ENCODE measurements around the gene LRRK1.

The LRRK1 gene

DNA sequence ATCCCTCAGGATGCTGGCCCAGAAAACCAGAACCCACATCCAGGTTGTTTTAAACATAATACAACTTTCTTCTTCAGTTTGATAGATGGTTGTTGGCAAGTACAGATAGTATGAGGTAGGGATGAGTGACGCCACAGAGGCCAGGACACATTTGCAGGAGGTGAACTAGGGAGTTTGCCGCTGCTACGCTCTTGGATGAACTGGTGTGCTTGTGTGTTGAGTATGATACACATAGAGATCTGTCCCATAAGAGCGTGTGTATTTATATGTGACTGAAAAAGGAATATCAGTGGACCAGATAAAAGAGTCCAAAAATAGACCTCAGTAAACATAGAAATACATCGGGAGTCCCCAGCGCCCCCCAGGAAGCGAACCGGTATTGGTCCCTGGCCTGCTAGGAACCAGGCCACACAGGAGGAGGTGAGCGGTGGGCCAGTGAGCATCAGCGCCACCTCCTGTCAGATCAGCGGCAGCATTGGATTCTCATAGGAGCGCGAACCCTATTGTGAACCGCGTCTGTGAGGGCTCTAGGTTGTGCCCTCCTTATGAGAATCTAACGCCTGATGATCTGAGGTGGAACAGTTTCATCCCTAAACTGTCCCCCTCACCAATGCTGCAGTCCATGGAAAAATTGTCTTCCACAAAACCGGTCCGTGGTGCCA is 98.1 kb downstream of the LRRK1 start:
- no peak for DNase-seq (ENCODE audit: low spot score)
- TF ChIP-seq, protein P1, sequence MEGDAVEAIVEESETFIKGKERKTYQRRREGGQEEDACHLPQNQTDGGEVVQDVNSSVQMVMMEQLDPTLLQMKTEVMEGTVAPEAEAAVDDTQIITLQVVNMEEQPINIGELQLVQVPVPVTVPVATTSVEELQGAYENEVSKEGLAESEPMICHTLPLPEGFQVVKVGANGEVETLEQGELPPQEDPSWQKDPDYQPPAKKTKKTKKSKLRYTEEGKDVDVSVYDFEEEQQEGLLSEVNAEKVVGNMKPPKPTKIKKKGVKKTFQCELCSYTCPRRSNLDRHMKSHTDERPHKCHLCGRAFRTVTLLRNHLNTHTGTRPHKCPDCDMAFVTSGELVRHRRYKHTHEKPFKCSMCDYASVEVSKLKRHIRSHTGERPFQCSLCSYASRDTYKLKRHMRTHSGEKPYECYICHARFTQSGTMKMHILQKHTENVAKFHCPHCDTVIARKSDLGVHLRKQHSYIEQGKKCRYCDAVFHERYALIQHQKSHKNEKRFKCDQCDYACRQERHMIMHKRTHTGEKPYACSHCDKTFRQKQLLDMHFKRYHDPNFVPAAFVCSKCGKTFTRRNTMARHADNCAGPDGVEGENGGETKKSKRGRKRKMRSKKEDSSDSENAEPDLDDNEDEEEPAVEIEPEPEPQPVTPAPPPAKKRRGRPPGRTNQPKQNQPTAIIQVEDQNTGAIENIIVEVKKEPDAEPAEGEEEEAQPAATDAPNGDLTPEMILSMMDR (IDR thresholded peaks at IDR 0.05; ENCODE audit: extremely low read depth, insufficient read depth, missing control alignments), result peak; percentile 27
- in situ Hi-C loops (cut with MboI; ENCODE audit: low pct_unique_long_range_greater_than_20kb, low sequenced_read_pairs, unreplicated experiment), result no loop called here

DNA sequence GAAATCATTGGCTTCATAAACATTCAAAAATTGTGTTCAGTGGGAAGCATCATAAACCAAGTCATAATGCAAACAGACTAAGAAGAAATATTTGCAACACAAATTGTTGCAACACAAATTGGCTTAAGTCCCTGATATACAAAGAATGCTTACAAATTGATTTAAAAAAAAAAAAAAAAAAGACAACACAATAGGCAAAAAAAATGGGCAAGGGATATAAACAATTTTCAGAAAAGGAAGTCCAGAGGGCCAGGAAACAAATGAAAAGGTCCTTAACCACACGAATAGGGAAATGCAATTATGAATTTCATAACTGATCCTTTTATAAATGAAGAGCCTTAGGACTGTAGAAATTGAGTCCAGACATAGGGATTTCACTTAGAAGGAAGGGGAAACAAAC is 98.9 kb downstream of the LRRK1 start:
- in situ Hi-C loops (cut with MboI; ENCODE audit: low pct_unique_long_range_greater_than_20kb, low sequenced_read_pairs, unreplicated experiment), result no loop called here
- TF ChIP-seq, protein P1 (IDR thresholded peaks at IDR 0.05; ENCODE audit: extremely low read depth, insufficient read depth, missing control alignments), result no peak
- DNase-seq (ENCODE audit: low spot score), result no peak

DNA sequence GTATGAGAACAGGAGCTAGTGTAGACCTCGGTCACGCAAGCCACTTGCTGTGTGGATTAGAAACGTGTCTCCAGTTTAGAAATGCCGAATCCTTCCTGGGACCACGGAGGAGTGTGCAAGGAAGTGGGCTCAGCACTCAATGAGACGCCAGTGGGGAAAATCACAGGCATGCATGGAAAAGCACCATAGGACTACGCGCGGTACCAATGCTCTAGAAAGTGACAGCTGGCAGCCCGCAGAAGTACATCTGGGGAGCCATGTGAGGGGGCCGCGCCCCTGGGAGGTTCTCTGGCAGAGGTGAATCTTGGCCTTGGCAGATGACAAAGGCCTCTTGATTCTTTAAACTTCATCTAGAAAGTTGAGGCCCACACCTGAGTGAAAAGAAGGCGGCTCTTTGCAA is 99.3 kb downstream of the LRRK1 start:
- in situ Hi-C loops (cut with MboI; ENCODE audit: low pct_unique_long_range_greater_than_20kb, low sequenced_read_pairs, unreplicated experiment), result no loop called here
- no peak for DNase-seq (ENCODE audit: low spot score)
- TF ChIP-seq, protein P1 (IDR thresholded peaks at IDR 0.05; ENCODE audit: extremely low read depth, insufficient read depth, missing control alignments), result no peak

DNA sequence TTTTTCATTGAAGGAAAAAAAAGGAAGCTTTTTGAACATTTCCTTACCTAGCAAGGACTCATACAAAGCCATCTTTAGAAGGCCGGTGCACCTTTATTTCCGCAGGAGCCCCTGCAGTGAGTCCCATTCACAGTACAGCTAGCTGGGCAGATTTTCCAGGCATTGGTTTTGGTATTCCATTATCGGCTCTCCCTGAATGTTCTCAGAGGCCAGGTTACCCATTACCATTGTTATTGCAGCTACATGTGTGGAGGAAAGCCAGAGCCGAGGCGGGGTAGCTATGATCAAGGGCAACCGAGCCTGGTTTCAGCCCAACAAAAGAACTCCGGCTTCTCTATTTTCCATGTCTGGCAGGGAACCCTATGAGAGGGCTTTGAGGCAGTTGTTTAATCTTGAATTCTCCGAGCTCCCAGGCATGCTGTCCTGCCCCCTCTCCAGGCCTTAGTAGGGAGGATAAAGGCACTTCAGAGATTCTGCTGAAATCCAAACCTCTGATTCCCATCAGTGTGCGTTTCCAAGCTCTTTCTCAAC is 100.3 kb downstream of the LRRK1 start:
- TF ChIP-seq, protein P1 (IDR thresholded peaks at IDR 0.05; ENCODE audit: extremely low read depth, insufficient read depth, missing control alignments), result no peak
- DNase-seq (ENCODE audit: low spot score), result no peak
- in situ Hi-C loops (cut with MboI; ENCODE audit: low pct_unique_long_range_greater_than_20kb, low sequenced_read_pairs, unreplicated experiment), result no loop called here

DNA sequence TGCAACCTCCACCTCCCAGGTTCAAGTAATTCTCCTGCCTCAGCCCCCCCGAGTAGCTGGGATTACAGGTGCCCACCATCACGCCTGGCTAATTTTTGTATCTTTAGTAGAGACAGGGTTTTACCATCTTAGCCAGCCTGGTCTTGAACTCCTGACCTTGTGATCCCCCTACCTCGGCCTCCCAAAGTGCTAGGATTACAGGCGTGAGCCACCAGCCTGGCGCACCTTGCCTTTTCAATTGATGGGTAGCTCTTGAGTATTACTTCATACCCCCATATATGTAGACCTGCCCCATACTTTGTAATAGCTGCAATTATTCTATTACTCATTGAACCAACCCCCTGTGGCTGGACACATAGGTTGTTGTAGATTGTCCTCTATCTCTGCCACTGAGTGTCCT is 101.3 kb downstream of the LRRK1 start:
- in situ Hi-C loops (cut with MboI; ENCODE audit: low pct_unique_long_range_greater_than_20kb, low sequenced_read_pairs, unreplicated experiment), result no loop called here
- DNase-seq (ENCODE audit: low spot score), result no peak
- TF ChIP-seq, protein P1 (IDR thresholded peaks at IDR 0.05; ENCODE audit: extremely low read depth, insufficient read depth, missing control alignments), result no peak

DNA sequence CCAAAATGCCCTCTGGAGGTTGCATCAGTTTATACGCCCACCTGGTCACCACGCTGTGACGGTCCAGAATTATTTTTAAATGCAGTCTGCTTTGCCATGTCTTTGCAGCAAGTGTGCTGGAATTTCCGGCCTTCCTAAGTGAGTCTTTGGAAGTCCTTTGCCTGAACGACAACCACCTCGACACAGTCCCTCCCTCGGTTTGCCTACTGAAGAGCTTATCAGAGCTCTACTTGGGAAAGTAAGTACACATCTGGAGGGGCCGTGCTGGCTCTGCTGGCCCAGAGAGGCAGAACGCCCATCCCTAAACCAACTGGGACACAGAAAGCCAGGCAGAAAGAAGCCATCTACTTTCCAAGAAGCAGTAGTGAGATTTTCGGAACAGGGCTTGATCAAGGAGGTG is 101.8 kb downstream of the LRRK1 start:
- TF ChIP-seq, protein P1 (IDR thresholded peaks at IDR 0.05; ENCODE audit: extremely low read depth, insufficient read depth, missing control alignments), result no peak
- DNase-seq (ENCODE audit: low spot score), result no peak
- in situ Hi-C loops (cut with MboI; ENCODE audit: low pct_unique_long_range_greater_than_20kb, low sequenced_read_pairs, unreplicated experiment), result no loop called here
